TTC549 (cell line): ENCODE results near the gene RABGGTB.
A peak's percentile ranks its signal among the peaks of the same experiment; 100 is the strongest.
"Not testable (repeated sequence)": the region's sequence is repeated elsewhere in the genome, so short reads cannot be mapped to it uniquely, and the experiment has no call there.

Experiments used
- FAIRE-seq: peaks from 2 replicates; lab custom pipeline; 2012; peaks lifted over from hg19 to GRCh38; lab: Jason Lieb, UNC

The RABGGTB gene

GRCh38 chr1:75785983-75786853, at the start of gene RABGGTB:
RABGGTB (plus strand) TSS chr1:75786256; CDS start chr1:75786272, 16 bp downstream.
- FAIRE-seq: peak; percentile 89

- FAIRE-seq: no peak
Measured at GRCh38 chr1:75742047-75742625, 43.9 kb upstream of the RABGGTB start.

- FAIRE-seq: no peak
Measured at GRCh38 chr1:75745276-75745675, 40.8 kb upstream of the RABGGTB start.

- FAIRE-seq: not testable (repeated sequence)
Measured at GRCh38 chr1:75757210-75757609, 28.8 kb upstream of the RABGGTB start.

GRCh38 chr1:75758543-75758942, 27.5 kb upstream of the RABGGTB start:
- not testable (repeated sequence) for FAIRE-seq

GRCh38 chr1:75764057-75764655, 21.9 kb upstream of the RABGGTB start:
- no peak for FAIRE-seq

GRCh38 chr1:75765697-75766355, 20.2 kb upstream of the RABGGTB start:
- no peak for FAIRE-seq

- no peak for FAIRE-seq
Measured at GRCh38 chr1:75768016-75768415, 18.0 kb upstream of the RABGGTB start.

- FAIRE-seq: no peak
Measured at GRCh38 chr1:75770761-75771160, 15.3 kb upstream of the RABGGTB start.

GRCh38 chr1:75771978-75772377, 14.1 kb upstream of the RABGGTB start:
- FAIRE-seq: no peak

- not testable (repeated sequence) for FAIRE-seq
Measured at GRCh38 chr1:75777812-75778211, 8.2 kb upstream of the RABGGTB start.

GRCh38 chr1:75778694-75779093, 7.4 kb upstream of the RABGGTB start:
- FAIRE-seq: not testable (repeated sequence)

GRCh38 chr1:75780183-75780582, 5.9 kb upstream of the RABGGTB start:
- not testable (repeated sequence) for FAIRE-seq

- FAIRE-seq: not testable (repeated sequence)
Measured at GRCh38 chr1:75783920-75784319, 2.1 kb upstream of the RABGGTB start.

GRCh38 chr1:75785320-75785982, 605 bp upstream of the RABGGTB start:
- FAIRE-seq: no peak

- FAIRE-seq: no peak
Measured at GRCh38 chr1:75786901-75787493, 941 bp downstream of the RABGGTB start.

GRCh38 chr1:75787524-75787923, 1.5 kb downstream of the RABGGTB start:
- no peak for FAIRE-seq

- no peak for FAIRE-seq
Measured at GRCh38 chr1:75789988-75790387, 3.9 kb downstream of the RABGGTB start.

GRCh38 chr1:75791022-75791421, 5.0 kb downstream of the RABGGTB start:
- FAIRE-seq: no peak

GRCh38 chr1:75792091-75792490, 6.0 kb downstream of the RABGGTB start:
- no peak for FAIRE-seq

GRCh38 chr1:75794382-75794781, 8.3 kb downstream of the RABGGTB start:
- FAIRE-seq: no peak

- FAIRE-seq: no peak
Measured at GRCh38 chr1:75795703-75796193, 9.7 kb downstream of the RABGGTB start.
